SK-N-SH treated with all-trans-retinoic acid at 6 μM for 48 hours (cell line): ENCODE results near the gene PCBP1.
"Not testable (repeated sequence)": the region's sequence is repeated elsewhere in the genome, so short reads cannot be mapped to it uniquely, and the experiment has no call there.

Source experiments
- ATAC-seq: fragments of 200-7000 bp; cut with Tn5 transposase; 3 replicates; pipeline ENCODE4 v1.9.1; 2020; ENCODE audit warnings: mild to moderate bottlenecking, moderate library complexity
- ARNTL ChIP-seq: fragments of 450-650 bp; formaldehyde crosslinking; IDR thresholded peaks from 2 replicates; pipeline ENCODE4 v1.5.0; 2020; ENCODE audit warnings: low read depth, mild to moderate bottlenecking, moderate library complexity, borderline replicate concordance
- BACH2 ChIP-seq: fragments of 250-450 bp; sonication (Bioruptor Pico); IDR thresholded peaks from 2 replicates; pipeline ENCODE4 v1.9.0; 2021; ENCODE audit warnings: mild to moderate bottlenecking, borderline replicate concordance
- ESRRG ChIP-seq: fragments of 250-450 bp; sonication (Bioruptor Pico); IDR thresholded peaks from 2 replicates; pipeline ENCODE4 v1.6.1; 2021; ENCODE audit warnings: mild to moderate bottlenecking
- GLIS3 ChIP-seq: fragments of 250-450 bp; sonication (Bioruptor Pico); IDR thresholded peaks from 2 replicates; pipeline ENCODE4 v1.5.0; 2020; ENCODE audit warnings: mild to moderate bottlenecking, moderate library complexity
- ISL1 ChIP-seq: fragments of 250-450 bp; sonication (Bioruptor Pico); IDR thresholded peaks from 2 replicates; pipeline ENCODE4 v2.1.2; 2022; ENCODE audit warnings: mild to moderate bottlenecking, moderate library complexity
- OSR1 ChIP-seq: fragments of 250-450 bp; sonication (Bioruptor Pico); IDR thresholded peaks from 2 replicates; pipeline ENCODE4 v1.8.0; 2022; ENCODE audit warnings: moderate library complexity, mild to moderate bottlenecking, inconsistent platforms
- PPARA ChIP-seq: fragments of 250-450 bp; sonication (Bioruptor Pico); IDR thresholded peaks from 2 replicates; pipeline ENCODE4 v1.5.0; 2020; ENCODE audit warnings: mild to moderate bottlenecking, borderline replicate concordance
- RARB ChIP-seq: fragments of 250-450 bp; sonication (Bioruptor Pico); IDR thresholded peaks from 2 replicates; pipeline ENCODE4 v1.8.0; 2021; ENCODE audit warnings: mild to moderate bottlenecking, moderate library complexity
- SNAI2 ChIP-seq: fragments of 250-450 bp; sonication (Bioruptor Pico); IDR thresholded peaks from 2 replicates; pipeline ENCODE4 v1.5.0; 2020; ENCODE audit warnings: mild to moderate bottlenecking, moderate library complexity
- TCF4 ChIP-seq: fragments of 250-450 bp; sonication (Bioruptor Pico); IDR thresholded peaks from 2 replicates; pipeline ENCODE4 v1.8.0; 2021; ENCODE audit warnings: mild to moderate bottlenecking, moderate library complexity, borderline replicate concordance
- TOX ChIP-seq: fragments of 250-450 bp; sonication (Bioruptor Pico); IDR thresholded peaks from 2 replicates; pipeline ENCODE4 v1.8.0; 2021; ENCODE audit warnings: mild to moderate bottlenecking, moderate library complexity, borderline replicate concordance
- ZC3H10 ChIP-seq: fragments of 250-450 bp; sonication (Bioruptor Pico); IDR thresholded peaks from 2 replicates; pipeline ENCODE4 v1.5.1; 2021; ENCODE audit warnings: mild to moderate bottlenecking, moderate library complexity
- ZFP30 ChIP-seq: fragments of 450-650 bp; formaldehyde crosslinking; IDR thresholded peaks from 2 replicates; pipeline ENCODE4 v1.5.0; 2022; ENCODE audit warnings: mild to moderate bottlenecking, moderate library complexity
- ZNF565 ChIP-seq: fragments of 450-650 bp; formaldehyde crosslinking; conservative IDR thresholded peaks from 2 replicates; pipeline ENCODE4 v1.5.0; 2020; ENCODE audit warnings: low read depth, mild to moderate bottlenecking, moderate library complexity
- ZNF70 ChIP-seq: fragments of 450-650 bp; formaldehyde crosslinking; IDR thresholded peaks from 2 replicates; pipeline ENCODE4 v1.5.0; 2020; ENCODE audit warnings: mild to moderate bottlenecking, moderate library complexity
- ZNF8 ChIP-seq: fragments of 450-650 bp; formaldehyde crosslinking; IDR thresholded peaks from 2 replicates; pipeline ENCODE4 v1.5.0; 2020; ENCODE audit warnings: mild to moderate bottlenecking, moderate library complexity
- TF ChIP-seq, protein P1 (sequence below): fragments of 250-450 bp; sonication (Bioruptor Pico); IDR thresholded peaks from 2 replicates; pipeline ENCODE4 v1.5.1; 2020; ENCODE audit warnings: low read depth, mild to moderate bottlenecking, moderate library complexity
- TF ChIP-seq, protein P2 (sequence below): fragments of 250-450 bp; sonication (Bioruptor Pico); IDR thresholded peaks from 2 replicates; pipeline ENCODE4 v1.8.0; 2021; ENCODE audit warnings: low read depth, mild to moderate bottlenecking, moderate library complexity, borderline replicate concordance
- TF ChIP-seq, protein P3 (sequence below): fragments of 250-450 bp; sonication (Bioruptor Pico); IDR thresholded peaks from 2 replicates; pipeline ENCODE4 v1.8.0; 2020; ENCODE audit warnings: mild to moderate bottlenecking, moderate library complexity, borderline replicate concordance
- TF ChIP-seq, protein P4 (sequence below): fragments of 250-450 bp; sonication (Bioruptor Pico); IDR thresholded peaks from 2 replicates; pipeline ENCODE4 v1.5.1; 2021; ENCODE audit warnings: mild to moderate bottlenecking, moderate library complexity

The PCBP1 gene

DNA sequence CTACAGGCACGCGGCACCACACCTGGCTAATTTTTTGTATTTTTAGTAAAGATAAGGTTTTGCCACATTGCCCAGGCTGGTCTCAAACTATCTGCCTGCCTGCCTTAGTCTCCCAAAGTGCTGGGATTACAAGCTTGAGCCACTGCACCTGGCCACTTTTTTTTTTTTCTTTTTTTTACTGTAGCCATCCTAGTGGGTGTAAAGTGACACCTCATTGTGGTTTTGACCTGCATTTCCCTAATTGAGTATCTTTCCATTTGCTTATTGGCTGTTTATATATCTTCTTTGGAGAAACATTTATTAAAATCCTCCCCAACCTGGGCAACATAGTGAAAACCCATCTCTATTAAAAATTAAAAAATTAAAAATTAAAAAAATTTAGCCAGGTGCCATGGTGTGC lies 12.0 kb downstream of the PCBP1 start:
- no peak for ATAC-seq
- TF ChIP-seq, protein P1, sequence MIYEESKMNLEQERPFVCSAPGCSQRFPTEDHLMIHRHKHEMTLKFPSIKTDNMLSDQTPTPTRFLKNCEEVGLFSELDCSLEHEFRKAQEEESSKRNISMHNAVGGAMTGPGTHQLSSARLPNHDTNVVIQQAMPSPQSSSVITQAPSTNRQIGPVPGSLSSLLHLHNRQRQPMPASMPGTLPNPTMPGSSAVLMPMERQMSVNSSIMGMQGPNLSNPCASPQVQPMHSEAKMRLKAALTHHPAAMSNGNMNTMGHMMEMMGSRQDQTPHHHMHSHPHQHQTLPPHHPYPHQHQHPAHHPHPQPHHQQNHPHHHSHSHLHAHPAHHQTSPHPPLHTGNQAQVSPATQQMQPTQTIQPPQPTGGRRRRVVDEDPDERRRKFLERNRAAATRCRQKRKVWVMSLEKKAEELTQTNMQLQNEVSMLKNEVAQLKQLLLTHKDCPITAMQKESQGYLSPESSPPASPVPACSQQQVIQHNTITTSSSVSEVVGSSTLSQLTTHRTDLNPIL (CRISPR knock-in tag), result no peak
- TF ChIP-seq ZNF70 (CRISPR knock-in tag) (no peak), ZNF8 (CRISPR knock-in tag) (no peak), OSR1 (CRISPR knock-in tag) (no peak), TCF4 (no peak), TOX (no peak), RARB (no peak), PPARA (CRISPR knock-in tag) (no peak), SNAI2 (CRISPR knock-in tag) (no peak), ZFP30 (CRISPR knock-in tag) (no peak), ZNF565 (CRISPR knock-in tag) (no peak), ARNTL (CRISPR knock-in tag) (no peak), ISL1 (CRISPR knock-in tag) (no peak), GLIS3 (no peak)
- TF ChIP-seq, protein P2, sequence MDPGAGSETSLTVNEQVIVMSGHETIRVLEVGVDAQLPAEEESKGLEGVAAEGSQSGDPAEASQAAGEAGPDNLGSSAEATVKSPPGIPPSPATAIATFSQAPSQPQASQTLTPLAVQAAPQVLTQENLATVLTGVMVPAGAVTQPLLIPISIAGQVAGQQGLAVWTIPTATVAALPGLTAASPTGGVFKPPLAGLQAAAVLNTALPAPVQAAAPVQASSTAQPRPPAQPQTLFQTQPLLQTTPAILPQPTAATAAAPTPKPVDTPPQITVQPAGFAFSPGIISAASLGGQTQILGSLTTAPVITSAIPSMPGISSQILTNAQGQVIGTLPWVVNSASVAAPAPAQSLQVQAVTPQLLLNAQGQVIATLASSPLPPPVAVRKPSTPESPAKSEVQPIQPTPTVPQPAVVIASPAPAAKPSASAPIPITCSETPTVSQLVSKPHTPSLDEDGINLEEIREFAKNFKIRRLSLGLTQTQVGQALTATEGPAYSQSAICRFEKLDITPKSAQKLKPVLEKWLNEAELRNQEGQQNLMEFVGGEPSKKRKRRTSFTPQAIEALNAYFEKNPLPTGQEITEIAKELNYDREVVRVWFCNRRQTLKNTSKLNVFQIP (CRISPR knock-in tag), result no peak
- TF ChIP-seq, protein P3, sequence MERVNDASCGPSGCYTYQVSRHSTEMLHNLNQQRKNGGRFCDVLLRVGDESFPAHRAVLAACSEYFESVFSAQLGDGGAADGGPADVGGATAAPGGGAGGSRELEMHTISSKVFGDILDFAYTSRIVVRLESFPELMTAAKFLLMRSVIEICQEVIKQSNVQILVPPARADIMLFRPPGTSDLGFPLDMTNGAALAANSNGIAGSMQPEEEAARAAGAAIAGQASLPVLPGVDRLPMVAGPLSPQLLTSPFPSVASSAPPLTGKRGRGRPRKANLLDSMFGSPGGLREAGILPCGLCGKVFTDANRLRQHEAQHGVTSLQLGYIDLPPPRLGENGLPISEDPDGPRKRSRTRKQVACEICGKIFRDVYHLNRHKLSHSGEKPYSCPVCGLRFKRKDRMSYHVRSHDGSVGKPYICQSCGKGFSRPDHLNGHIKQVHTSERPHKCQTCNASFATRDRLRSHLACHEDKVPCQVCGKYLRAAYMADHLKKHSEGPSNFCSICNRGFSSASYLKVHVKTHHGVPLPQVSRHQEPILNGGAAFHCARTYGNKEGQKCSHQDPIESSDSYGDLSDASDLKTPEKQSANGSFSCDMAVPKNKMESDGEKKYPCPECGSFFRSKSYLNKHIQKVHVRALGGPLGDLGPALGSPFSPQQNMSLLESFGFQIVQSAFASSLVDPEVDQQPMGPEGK, result no peak
- TF ChIP-seq, protein P4, sequence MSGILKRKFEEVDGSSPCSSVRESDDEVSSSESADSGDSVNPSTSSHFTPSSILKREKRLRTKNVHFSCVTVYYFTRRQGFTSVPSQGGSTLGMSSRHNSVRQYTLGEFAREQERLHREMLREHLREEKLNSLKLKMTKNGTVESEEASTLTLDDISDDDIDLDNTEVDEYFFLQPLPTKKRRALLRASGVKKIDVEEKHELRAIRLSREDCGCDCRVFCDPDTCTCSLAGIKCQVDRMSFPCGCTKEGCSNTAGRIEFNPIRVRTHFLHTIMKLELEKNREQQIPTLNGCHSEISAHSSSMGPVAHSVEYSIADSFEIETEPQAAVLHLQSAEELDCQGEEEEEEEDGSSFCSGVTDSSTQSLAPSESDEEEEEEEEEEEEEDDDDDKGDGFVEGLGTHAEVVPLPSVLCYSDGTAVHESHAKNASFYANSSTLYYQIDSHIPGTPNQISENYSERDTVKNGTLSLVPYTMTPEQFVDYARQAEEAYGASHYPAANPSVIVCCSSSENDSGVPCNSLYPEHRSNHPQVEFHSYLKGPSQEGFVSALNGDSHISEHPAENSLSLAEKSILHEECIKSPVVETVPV (CRISPR knock-in tag), result no peak
- TF ChIP-seq, all 23 proteins: peak for 0

DNA sequence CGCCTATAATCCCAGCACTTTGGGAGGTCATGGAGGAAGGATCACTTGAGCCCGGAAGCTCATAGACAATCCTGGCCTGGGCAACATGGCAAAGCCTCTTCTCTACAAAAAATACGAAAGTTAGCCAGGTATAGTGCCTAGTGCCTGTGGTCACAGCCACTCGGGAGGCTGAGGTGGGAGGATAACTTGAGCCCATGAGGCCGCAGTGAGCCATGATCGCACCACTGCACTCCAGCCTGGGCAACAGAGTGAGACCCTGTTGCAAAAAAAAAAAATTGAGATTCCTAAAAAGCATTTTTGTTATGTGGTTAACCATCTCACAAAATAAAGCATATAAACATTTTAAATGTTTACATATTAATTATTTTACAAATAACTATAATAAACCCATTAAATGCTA lies 13.9 kb downstream of the PCBP1 start:
- no peak for ATAC-seq
- no peak for TF ChIP-seq ESRRG (CRISPR knock-in tag)
- TF ChIP-seq, protein P2 (CRISPR knock-in tag), result no peak
- TF ChIP-seq, protein P1 (CRISPR knock-in tag), result no peak
- no peak for TF ChIP-seq ZFP30 (CRISPR knock-in tag)
- TF ChIP-seq ZC3H10 (CRISPR knock-in tag), result no peak
- TF ChIP-seq BACH2 (CRISPR knock-in tag), result no peak
- TF ChIP-seq GLIS3, result no peak
- no peak for TF ChIP-seq OSR1 (CRISPR knock-in tag)
- TF ChIP-seq ZNF8 (CRISPR knock-in tag), result no peak
- TF ChIP-seq ZNF565 (CRISPR knock-in tag), result no peak
- no peak for TF ChIP-seq ZNF70 (CRISPR knock-in tag)
- TF ChIP-seq SNAI2 (CRISPR knock-in tag), result no peak
- TF ChIP-seq RARB, result no peak
- TF ChIP-seq ISL1 (CRISPR knock-in tag), result no peak
- TF ChIP-seq TCF4, result no peak
- no peak for TF ChIP-seq ARNTL (CRISPR knock-in tag)
- TF ChIP-seq TOX, result no peak

DNA sequence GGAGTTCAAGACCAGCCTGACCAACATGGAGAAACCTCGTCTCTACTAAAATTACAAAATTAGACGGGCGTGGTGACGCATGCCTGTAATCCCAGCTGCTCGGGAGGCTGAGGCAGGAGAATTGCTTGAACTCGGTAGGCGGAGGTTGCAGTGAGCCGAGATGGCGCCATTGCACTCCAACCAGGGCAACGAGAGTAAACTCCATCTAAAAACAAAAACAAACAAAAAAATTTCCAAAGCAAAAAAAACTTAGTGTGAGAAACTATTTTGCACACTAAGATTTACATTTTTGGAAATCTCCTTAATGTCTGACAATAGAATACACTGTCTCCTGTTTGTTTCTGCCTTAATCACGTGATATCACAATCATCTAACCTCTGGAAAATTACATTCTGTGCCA lies 14.4 kb downstream of the PCBP1 start:
- not testable (repeated sequence) for ATAC-seq

DNA sequence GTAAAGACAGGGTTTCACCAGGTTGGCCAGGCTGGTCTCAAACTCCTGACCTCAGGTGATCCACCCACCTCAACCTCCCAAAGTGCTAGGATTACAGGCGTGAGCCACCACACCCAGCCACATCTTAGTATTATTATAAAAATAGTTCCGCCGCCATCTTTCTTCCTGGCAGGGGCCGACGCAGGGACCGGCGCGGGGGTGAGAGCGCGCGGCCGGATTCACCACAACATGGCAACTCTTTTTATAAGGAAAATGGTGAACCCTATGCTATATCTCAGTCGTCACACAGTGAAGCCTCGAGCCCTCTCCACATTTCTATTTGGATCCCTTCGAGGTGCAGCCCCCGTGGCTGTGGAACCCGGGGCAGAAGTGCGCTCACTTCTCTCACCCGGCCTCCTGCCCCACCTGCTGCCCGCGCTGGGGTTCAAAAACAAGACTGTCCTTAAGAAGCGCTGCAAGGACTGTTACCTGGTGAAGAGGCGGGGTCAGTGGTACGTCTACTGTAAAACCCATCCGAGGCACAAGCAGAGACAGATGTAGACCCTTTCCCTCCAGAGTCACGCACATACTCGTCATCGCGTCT lies 15.1 kb downstream of the PCBP1 start:
- ATAC-seq, result not testable (repeated sequence)
